COLO668 (cell line): ENCODE data around the gene P3H3.

ENCODE experiments used
- DNase-seq: peaks from one replicate; lab custom pipeline; 2025; ENCODE audit not compliant: unreplicated experiment; lab: John Stamatoyannopoulos, UW

The P3H3 gene

GRCh38 chr12:6842075-6842474 lies 13.9 kb downstream of the P3H3 start:
- no peak for DNase-seq

- DNase-seq = peak; percentile 26
Observed at GRCh38 chr12:6843118-6843902, 15.1 kb downstream of the P3H3 start.

DNA sequence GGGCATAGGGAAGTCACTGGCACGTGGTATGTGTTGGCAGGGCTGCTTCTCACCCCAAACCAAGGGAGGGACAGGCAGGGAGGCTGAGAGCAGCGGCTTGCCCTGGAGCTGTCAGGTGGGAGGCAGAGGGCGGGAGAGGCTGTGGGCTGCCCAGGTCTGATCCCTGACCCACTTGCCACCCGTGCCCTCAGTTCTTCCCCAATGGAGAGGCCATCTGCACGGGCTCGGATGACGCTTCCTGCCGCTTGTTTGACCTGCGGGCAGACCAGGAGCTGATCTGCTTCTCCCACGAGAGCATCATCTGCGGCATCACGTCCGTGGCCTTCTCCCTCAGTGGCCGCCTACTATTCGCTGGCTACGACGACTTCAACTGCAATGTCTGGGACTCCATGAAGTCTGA lies 17.2 kb downstream of the P3H3 start:
- no peak for DNase-seq

GRCh38 chr12:6846316-6846869 lies 18.2 kb downstream of the P3H3 start:
- DNase-seq = no peak

- DNase-seq = no peak
Observed at GRCh38 chr12:6847676-6848075, 19.5 kb downstream of the P3H3 start.

GRCh38 chr12:6849427-6849826 lies 21.2 kb downstream of the P3H3 start:
- no peak for DNase-seq

DNA sequence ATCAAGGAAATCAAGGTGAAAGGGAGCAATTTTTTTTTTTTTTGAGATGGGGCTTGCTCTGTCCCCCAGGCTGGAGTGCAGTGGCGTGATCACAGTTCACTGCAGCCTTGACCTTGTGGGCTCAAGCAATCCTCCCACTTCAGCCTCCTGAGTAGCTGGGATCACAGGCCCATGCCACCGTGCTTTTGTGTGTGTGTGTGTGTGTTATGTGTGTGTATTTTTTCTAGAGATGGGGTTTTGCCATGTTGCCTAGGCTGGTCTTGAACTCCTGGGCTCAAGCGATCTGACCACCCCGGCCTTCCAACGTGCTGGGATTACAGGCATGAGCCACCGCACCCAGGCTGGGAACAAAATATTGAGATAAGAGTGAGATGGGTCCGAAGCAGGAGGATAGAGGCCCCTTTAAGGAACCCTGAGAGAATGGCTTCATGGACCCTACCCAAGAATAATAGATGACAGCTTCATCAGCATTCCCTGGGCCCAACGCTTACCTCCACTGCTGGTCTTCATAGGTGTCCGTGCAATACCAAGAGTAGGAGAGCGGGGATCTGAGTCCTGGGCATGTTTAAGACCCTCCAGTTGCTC lies 21.9 kb downstream of the P3H3 start:
- no peak for DNase-seq

- DNase-seq = no peak
Observed at GRCh38 chr12:6850796-6851152, 22.6 kb downstream of the P3H3 start.

GRCh38 chr12:6851153-6851920 lies 23.1 kb downstream of the P3H3 start, which contains the start of gene CDCA3:
TSS of gene CDCA3 (minus strand) at chr12:6851286. CDS start at chr12:6850952, 334 bp downstream.
- peak; percentile 91 for DNase-seq

DNA sequence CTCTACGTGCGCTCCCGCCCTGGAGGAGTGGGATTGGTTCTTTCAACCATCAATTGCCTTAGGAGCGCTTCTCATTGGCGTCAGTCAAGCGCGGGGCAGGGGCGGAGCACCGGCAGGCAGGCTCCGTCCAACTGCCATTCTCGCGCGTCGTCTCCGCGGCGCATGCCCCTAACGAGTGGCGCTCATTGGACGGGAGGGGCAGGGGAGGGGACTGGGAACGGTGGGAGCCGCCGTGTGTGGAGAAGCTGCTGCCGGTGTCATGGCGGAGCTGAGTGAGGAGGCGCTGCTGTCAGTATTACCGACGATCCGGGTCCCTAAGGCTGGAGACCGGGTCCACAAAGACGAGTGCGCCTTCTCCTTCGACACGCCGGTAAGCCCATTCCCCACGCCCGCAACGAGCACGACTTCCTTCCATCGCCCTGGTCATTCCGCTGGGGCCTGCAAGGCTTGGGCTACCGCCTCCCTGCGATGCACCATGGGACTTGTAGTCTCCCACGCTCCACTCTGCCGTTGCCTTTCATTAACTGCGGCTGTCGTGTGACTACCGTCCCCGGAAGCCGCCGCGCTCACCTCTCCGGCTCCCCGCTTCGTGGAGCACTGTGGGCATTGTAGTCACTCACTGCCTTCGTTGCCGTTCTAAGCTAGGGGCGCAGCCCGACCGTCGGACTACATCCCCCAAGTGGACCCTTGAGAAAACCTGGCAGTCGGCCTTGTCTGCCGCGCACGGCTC lies 23.9 kb downstream of the P3H3 start, which contains the start of gene USP5:
TSS of gene USP5 (plus strand) at position 230 of the 730 bp plus-strand sequence. CDS start at position 260, 30 bp downstream.
- DNase-seq = peak; percentile 96

GRCh38 chr12:6852651-6853354 lies 24.6 kb downstream of the P3H3 start:
- DNase-seq = peak; percentile 20

GRCh38 chr12:6853626-6854025 lies 25.4 kb downstream of the P3H3 start:
- DNase-seq = no peak

GRCh38 chr12:6854036-6854435 lies 25.8 kb downstream of the P3H3 start:
- DNase-seq = no peak

DNA sequence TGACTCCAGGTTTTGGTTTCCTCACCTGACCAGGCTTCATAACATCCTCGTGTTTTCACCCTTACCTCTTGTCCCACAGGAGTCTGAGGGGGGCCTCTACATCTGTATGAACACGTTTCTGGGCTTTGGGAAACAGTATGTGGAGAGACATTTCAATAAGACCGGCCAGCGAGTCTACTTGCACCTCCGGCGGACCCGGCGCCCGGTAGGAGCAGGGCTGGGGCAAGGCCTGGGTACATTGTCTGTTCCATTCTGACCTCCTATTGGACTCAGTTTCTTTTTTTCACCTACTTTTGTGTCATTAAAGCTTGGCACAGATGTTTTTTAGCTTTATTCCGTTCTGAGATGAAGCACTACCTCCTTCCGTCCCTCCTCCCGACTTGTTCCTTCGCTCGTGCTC lies 27.1 kb downstream of the P3H3 start:
- DNase-seq = no peak

DNA sequence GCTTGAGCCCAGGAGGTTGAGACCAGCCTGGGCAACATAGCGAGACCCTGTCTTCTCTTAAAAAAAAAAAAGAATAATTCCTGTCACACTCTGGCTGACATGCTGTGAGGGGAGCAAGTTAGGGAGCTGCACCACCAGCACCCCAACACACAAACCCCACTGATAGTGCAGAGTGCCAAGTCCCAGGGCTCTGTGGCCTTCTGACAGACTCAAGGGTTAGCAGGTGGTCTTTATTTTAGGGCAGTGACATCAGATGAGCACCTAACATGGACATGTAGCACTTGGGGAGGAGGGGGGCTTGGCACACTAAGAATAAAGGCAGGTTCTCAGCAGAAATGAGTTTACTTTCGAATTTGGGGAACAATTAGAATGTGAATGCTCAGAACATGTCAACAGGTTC lies 30.6 kb downstream of the P3H3 start:
- no peak for DNase-seq

DNA sequence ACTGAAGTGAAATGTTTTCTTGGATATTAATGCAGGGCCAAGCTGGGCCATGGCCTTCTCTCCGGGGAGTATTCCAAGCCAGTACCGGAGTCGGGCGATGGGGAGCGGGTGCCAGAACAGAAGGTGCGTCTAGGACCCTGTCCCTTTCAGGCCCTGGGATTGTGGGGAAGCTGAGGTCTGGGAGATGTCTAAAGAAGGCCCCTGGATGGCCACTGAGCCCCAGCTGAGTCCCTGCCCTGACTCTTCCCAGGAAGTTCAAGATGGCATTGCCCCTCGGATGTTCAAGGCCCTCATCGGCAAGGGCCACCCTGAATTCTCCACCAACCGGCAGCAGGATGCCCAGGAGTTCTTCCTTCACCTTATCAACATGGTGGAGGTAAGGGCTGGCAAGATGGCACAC lies 31.9 kb downstream of the P3H3 start:
- no peak for DNase-seq

- DNase-seq = no peak
Observed at GRCh38 chr12:6860942-6861341, 32.7 kb downstream of the P3H3 start.

DNA sequence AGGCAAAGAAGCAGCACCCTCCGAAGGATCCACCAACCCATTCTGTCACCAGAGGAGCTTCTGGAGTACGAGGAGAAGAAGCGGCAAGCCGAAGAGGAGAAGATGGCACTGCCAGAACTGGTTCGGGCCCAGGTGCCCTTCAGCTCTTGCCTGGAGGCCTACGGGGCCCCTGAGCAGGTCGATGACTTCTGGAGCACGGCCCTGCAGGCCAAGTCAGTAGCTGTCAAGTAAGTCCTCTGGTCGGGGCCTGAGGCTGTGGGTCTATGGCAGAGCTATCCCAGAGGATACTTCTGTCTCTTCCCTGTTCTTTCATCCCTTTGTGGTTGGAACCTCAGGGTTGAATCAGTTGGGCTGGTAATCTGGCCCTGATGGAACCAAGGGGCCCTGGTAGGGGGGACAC lies 33.2 kb downstream of the P3H3 start:
- no peak for DNase-seq

GRCh38 chr12:6863033-6863432 lies 34.8 kb downstream of the P3H3 start:
- no peak for DNase-seq

DNA sequence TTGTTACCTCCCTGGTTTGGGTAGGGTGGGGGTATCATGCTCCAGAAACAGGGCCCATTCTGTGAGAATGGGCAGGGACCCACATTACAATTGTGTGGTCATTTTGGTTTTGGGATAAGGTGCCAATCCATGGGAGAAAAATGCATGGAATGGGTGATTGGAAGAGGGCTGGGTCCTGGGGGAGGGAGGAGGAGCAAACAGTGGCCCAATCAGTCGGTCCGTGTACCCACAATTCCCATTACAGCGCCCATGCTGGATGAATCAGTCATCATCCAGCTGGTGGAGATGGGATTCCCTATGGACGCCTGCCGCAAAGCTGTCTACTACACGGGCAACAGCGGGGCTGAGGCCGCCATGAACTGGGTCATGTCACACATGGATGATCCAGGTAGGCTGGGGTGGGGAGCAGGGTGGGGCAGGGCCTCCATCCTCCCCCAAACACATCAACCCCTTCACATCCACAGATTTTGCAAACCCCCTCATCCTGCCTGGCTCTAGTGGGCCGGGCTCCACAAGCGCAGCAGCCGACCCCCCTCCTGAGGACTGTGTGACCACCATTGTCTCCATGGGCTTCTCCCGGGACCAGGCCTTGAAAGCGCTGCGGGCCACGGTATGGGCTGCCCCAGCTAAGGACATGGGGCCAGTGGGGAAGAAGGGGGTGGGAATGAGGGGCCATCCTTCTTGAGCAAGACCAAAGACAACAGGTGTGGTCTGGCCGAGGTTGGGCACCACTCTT lies 35.5 kb downstream of the P3H3 start:
- no peak for DNase-seq
